HG02938 (cell line): ENCODE measurements around the gene ATG7.
A peak's percentile ranks its signal among the peaks of the same experiment; 100 is the strongest.
"Not testable (repeated sequence)": the region's sequence is repeated elsewhere in the genome, so short reads cannot be mapped to it uniquely, and the experiment has no call there.

Source experiments
- ATAC-seq: cut with Tn5 transposase; IDR thresholded peaks from one replicate; pipeline ENCODE4 v1.9.1; 2021; ENCODE audit warnings: mild to moderate bottlenecking, moderate library complexity; ENCODE audit not compliant: unreplicated experiment

ATG7 gene

GRCh38 chr3:11581237-11582190 is 309.3 kb downstream of the ATG7 start:
- ATAC-seq, result no peak

- ATAC-seq, result peak; percentile 51
These were observed 310.2 kb downstream of the ATG7 start for GRCh38 chr3:11582191-11582968.

GRCh38 chr3:11583235-11583634 is 311.0 kb downstream of the ATG7 start:
- no peak for ATAC-seq

GRCh38 chr3:11583638-11584046 is 311.4 kb downstream of the ATG7 start:
- no peak for ATAC-seq

GRCh38 chr3:11584570-11584969 is 312.4 kb downstream of the ATG7 start:
- ATAC-seq, result no peak

- ATAC-seq, result no peak
These were observed 315.6 kb downstream of the ATG7 start for GRCh38 chr3:11587766-11588165.

GRCh38 chr3:11588338-11588737 is 316.1 kb downstream of the ATG7 start:
- ATAC-seq, result no peak

GRCh38 chr3:11588755-11589154 is 316.6 kb downstream of the ATG7 start:
- no peak for ATAC-seq

GRCh38 chr3:11589706-11590105 is 317.5 kb downstream of the ATG7 start:
- no peak for ATAC-seq

- no peak for ATAC-seq
These were observed 318.8 kb downstream of the ATG7 start for GRCh38 chr3:11591002-11591355.

- no peak for ATAC-seq
These were observed 319.4 kb downstream of the ATG7 start for GRCh38 chr3:11591391-11592282.

GRCh38 chr3:11592445-11593298 is 320.5 kb downstream of the ATG7 start:
- ATAC-seq, result no peak

- no peak for ATAC-seq
These were observed 321.3 kb downstream of the ATG7 start for GRCh38 chr3:11593318-11594034.

GRCh38 chr3:11595024-11595423 is 322.8 kb downstream of the ATG7 start:
- not testable (repeated sequence) for ATAC-seq

- no peak for ATAC-seq
These were observed 324.2 kb downstream of the ATG7 start for GRCh38 chr3:11596387-11596786.

GRCh38 chr3:11600501-11601282 is 328.5 kb downstream of the ATG7 start:
- no peak for ATAC-seq

GRCh38 chr3:11601446-11602238 is 329.4 kb downstream of the ATG7 start:
- ATAC-seq, result peak; percentile 80
